Trophoblast cell (in vitro differentiated cells and primary cell): Measurements from ENCODE around the gene KLHDC7B.
"Not testable (repeated sequence)": the region's sequence is repeated elsewhere in the genome, so short reads cannot be mapped to it uniquely, and the experiment has no call there.

Experiments used
- DNase-seq, 2 donors: peaks; one replicate each; pipeline ENCODE4 v3.0.0-alpha.2; 2016
- H2AFZ ChIP-seq: 2 replicates; pipeline ENCODE4 v1.6.1; 2013; ENCODE audit warnings: low read length, moderate library complexity, mild to moderate bottlenecking; ENCODE audit not compliant: insufficient read depth, poor library complexity
- H2AK5ac ChIP-seq: 2 replicates; pipeline ENCODE4 v1.6.1; 2013; ENCODE audit warnings: mild to moderate bottlenecking, low read length
- H2BK120ac ChIP-seq: 2 replicates; pipeline ENCODE4 v1.6.1; 2013; ENCODE audit warnings: low read length, mild to moderate bottlenecking, moderate library complexity; ENCODE audit not compliant: insufficient read depth, poor library complexity
- H2BK12ac ChIP-seq: 2 replicates; pipeline ENCODE4 v1.6.1; 2013; ENCODE audit warnings: mild to moderate bottlenecking, low read length, moderate library complexity
- H2BK5ac ChIP-seq: 2 replicates; pipeline ENCODE4 v1.6.1; 2013; ENCODE audit warnings: low read length, low read depth, moderate library complexity, mild to moderate bottlenecking; ENCODE audit not compliant: poor library complexity
- H3K14ac ChIP-seq: 2 replicates; pipeline ENCODE4 v1.6.1; 2013; ENCODE audit warnings: mild to moderate bottlenecking, low read length
- H3K18ac ChIP-seq: 2 replicates; pipeline ENCODE4 v1.6.1; 2013; ENCODE audit warnings: mild to moderate bottlenecking, low read length
- H3K23ac ChIP-seq: 2 replicates; pipeline ENCODE4 v1.6.1; 2013; ENCODE audit warnings: low read length
- H3K27ac ChIP-seq: 2 replicates; pipeline ENCODE4 v1.5.1; 2013; ENCODE audit warnings: low read depth, mild to moderate bottlenecking, inconsistent platforms, low read length, moderate library complexity
- H3K27me3 ChIP-seq: 2 replicates; pipeline ENCODE4 v1.6.1; 2013; ENCODE audit warnings: inconsistent platforms, mild to moderate bottlenecking, low read length, moderate library complexity; ENCODE audit not compliant: insufficient read depth
- H3K36me3 ChIP-seq, 2 experiments: 1 replicate in 1 of 2; 2 replicates in 1 of 2; pipeline ENCODE4 v1.6.1; 2013; ENCODE audit warnings: low read length in 2 of 2, mild to moderate bottlenecking in 2 of 2, moderate library complexity in 1 of 2; ENCODE audit not compliant: insufficient read depth in 2 of 2, control insufficient read depth in 1 of 2
- H3K4ac ChIP-seq: 2 replicates; pipeline ENCODE4 v1.6.1; 2013; ENCODE audit warnings: low read depth, mild to moderate bottlenecking, low read length, moderate library complexity
- H3K4me1 ChIP-seq, 2 experiments: 1 replicate in 1 of 2; 2 replicates in 1 of 2; pipeline ENCODE4 v1.6.1; 2013; ENCODE audit warnings: low read length in 2 of 2, mild to moderate bottlenecking in 2 of 2, moderate library complexity in 1 of 2; ENCODE audit not compliant: insufficient read depth in 2 of 2, control insufficient read depth in 1 of 2
- H3K4me2 ChIP-seq: 2 replicates; pipeline ENCODE4 v1.6.1; 2013; ENCODE audit warnings: inconsistent platforms, mild to moderate bottlenecking, low read length, moderate library complexity
- H3K4me3 ChIP-seq: 2 replicates; pipeline ENCODE4 v1.5.1; 2013; ENCODE audit warnings: mild to moderate bottlenecking, low read depth, low read length, inconsistent platforms
- H3K79me1 ChIP-seq: one replicate; pipeline ENCODE4 v1.6.1; 2013; ENCODE audit warnings: low read length
- H3K79me2 ChIP-seq: 2 replicates; pipeline ENCODE4 v1.6.1; 2013; ENCODE audit warnings: low read length, mild to moderate bottlenecking; ENCODE audit not compliant: control insufficient read depth, insufficient read depth, poor library complexity
- H3K9ac ChIP-seq: 2 replicates; pipeline ENCODE4 v1.6.1; 2013; ENCODE audit warnings: mild to moderate bottlenecking, low read length
- H3K9me3 ChIP-seq: 2 replicates; pipeline ENCODE4 v1.6.1; 2013; ENCODE audit warnings: low read depth, mild to moderate bottlenecking, control low read depth, inconsistent platforms, low read length; ENCODE audit not compliant: insufficient read depth
- H4K12ac ChIP-seq: 2 replicates; pipeline ENCODE4 v1.6.1; 2013; ENCODE audit warnings: low read depth, mild to moderate bottlenecking, low read length, moderate library complexity
- H4K8ac ChIP-seq: 2 replicates; pipeline ENCODE4 v1.6.1; 2013; ENCODE audit warnings: low read depth, mild to moderate bottlenecking, low read length, moderate library complexity
- H4K91ac ChIP-seq: one replicate; pipeline ENCODE4 v1.6.1; 2013; ENCODE audit warnings: low read depth, mild to moderate bottlenecking, low read length, moderate library complexity
- WGBS: extraction: QIAGEN DNeasy Blood & Tissue Kit; methylation state at CpG from one replicate; pipeline ENCODE4 v1.1.7; 2013; ENCODE audit warnings: missing lambda C conversion rate; ENCODE audit not compliant: insufficient read length, insufficient coverage; ENCODE audit errors: extremely low coverage; 5-methylcytosine and 5-hydroxymethylcytosine counted together

The KLHDC7B gene

GRCh38 chr22:50520184-50520583 lies 25.5 kb upstream of the KLHDC7B start:
- not testable (repeated sequence) for H2BK5ac ChIP-seq
- peaks cover 19 to 23% of the 10 kb centered on the region in 2 experiments for H3K4me1 ChIP-seq
- no CpG with 5 or more reads among the region's 8 CpGs for WGBS

DNA sequence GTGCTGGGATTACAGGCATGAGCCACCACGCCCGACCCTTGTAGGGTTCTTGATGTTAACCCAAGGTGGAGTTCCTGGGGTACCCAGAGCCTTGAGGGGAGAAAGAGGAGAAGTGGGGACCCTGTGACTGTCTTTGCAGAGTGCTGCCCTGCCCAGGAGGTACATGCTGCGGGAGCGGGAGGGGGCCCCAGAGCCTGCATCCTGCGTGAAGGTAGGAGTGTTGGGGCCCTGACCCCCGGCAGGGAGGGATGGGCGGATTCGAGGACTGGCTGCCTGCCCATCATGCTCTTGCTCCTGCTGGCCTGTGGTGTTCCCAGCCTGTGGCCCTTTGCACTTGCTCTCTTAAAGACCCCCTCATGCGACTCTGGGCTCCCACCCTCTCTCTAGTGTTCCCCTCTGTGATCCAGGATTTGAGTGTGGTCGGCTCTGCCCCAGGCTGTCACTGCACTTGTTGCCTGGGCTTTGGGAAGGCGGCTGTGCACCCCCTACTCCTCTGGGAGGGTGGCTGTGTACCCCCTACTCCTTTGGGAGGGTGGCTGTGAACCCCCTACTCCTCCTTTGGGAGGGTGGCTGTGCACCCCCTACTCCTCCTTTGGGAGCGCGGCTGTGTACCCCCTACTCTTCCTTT lies 24.8 kb upstream of the KLHDC7B start:
- no peak overlapping the region for H4K8ac ChIP-seq
- no peak overlapping the region for H3K23ac ChIP-seq
- H3K4me1 ChIP-seq: peaks cover 19% of the 10 kb centered on the region in 2 experiments
- no peak overlapping the region for H3K4ac ChIP-seq
- H3K27ac ChIP-seq: no peak overlapping the region
- H2AK5ac ChIP-seq: no peak overlapping the region
- no CpG with 5 or more reads among the region's 13 CpGs for whole genome bisulfite sequencing
- peaks cover 10% of the 10 kb centered on the region for H3K79me2 ChIP-seq
- H3K4me2 ChIP-seq: no peak overlapping the region
- no peak overlapping the region for H4K12ac ChIP-seq
- no peaks in the 10 kb centered on the region for H3K27me3 ChIP-seq
- no peak overlapping the region for H3K9ac ChIP-seq
- no peaks in the 10 kb centered on the region for H3K9me3 ChIP-seq
- H2AFZ ChIP-seq: no peak overlapping the region
- no peak overlapping the region for H3K18ac ChIP-seq
- no peak overlapping the region for H3K14ac ChIP-seq
- no peak overlapping the region for H2BK5ac ChIP-seq
- H2BK120ac ChIP-seq: no peak overlapping the region
- no peak for DNase-seq
- peaks cover 10% of the 10 kb centered on the region for H3K79me1 ChIP-seq
- no peak overlapping the region for H4K91ac ChIP-seq
- H3K4me3 ChIP-seq: no peak overlapping the region
- peaks cover 69 to 73% of the 10 kb centered on the region in 2 experiments for H3K36me3 ChIP-seq
- no peak overlapping the region for H2BK12ac ChIP-seq

More at GRCh38 chr22:50520184-50520583, 25.5 kb upstream of the KLHDC7B start:
- H3K79me1 ChIP-seq, H4K8ac ChIP-seq, H3K14ac ChIP-seq, H3K27ac ChIP-seq, H3K79me2 ChIP-seq, H4K12ac ChIP-seq, H3K18ac ChIP-seq, H3K4me2 ChIP-seq, H3K23ac ChIP-seq, H3K4ac ChIP-seq, H4K91ac ChIP-seq, H3K4me3 ChIP-seq, H2BK120ac ChIP-seq, H3K27me3 ChIP-seq, DNase-seq, H3K9me3 ChIP-seq, H2AFZ ChIP-seq, H2AK5ac ChIP-seq, H2BK12ac ChIP-seq, H3K9ac ChIP-seq: not testable (repeated sequence)
- peaks cover 69 to 74% of the 10 kb centered on the region in 2 experiments for H3K36me3 ChIP-seq

DNA sequence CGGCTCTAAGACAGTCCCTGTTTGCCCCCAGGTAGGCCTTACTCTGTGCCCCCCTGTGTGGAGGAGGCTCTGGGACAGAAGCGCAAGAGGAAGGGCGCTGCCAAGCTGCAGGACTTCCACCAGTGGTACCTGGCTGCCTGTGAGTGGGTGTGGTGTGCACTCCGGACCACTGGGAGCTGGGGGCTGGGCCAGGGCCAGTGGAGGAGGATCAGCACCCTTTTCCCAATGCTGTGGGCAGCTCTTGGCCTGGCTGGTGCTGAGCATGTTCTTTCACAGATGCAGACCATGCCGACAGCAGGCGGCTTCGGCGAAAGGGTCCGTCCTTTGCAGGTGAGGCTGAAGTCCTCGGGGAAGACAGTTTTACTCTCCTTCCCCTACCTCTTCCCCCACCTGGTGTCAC lies 24.0 kb upstream of the KLHDC7B start:
- DNase-seq: no peak
- H3K4me2 ChIP-seq: no peak overlapping the region
- peaks cover 18% of the 10 kb centered on the region for H3K79me1 ChIP-seq
- H4K91ac ChIP-seq: no peak overlapping the region
- H4K8ac ChIP-seq: no peak overlapping the region
- peaks cover 15 to 17% of the 10 kb centered on the region in 2 experiments for H3K4me1 ChIP-seq
- H3K4ac ChIP-seq: no peak overlapping the region
- no peak overlapping the region for H4K12ac ChIP-seq
- no peak overlapping the region for H3K9ac ChIP-seq
- no peak overlapping the region for H3K27ac ChIP-seq
- no peak overlapping the region for H2BK120ac ChIP-seq
- H3K27me3 ChIP-seq: no peaks in the 10 kb centered on the region
- H3K4me3 ChIP-seq: no peak overlapping the region
- H3K23ac ChIP-seq: no peak overlapping the region
- H3K9me3 ChIP-seq: no peaks in the 10 kb centered on the region
- H3K36me3 ChIP-seq: peaks cover 64 to 68% of the 10 kb centered on the region in 2 experiments
- H3K18ac ChIP-seq: no peak overlapping the region
- no CpG with 5 or more reads among the region's 10 CpGs for WGBS
- H3K14ac ChIP-seq: no peak overlapping the region
- peaks cover 16% of the 10 kb centered on the region for H3K79me2 ChIP-seq
- no peak overlapping the region for H2AFZ ChIP-seq
- no peak overlapping the region for H2AK5ac ChIP-seq
- H2BK12ac ChIP-seq: no peak overlapping the region
- H2BK5ac ChIP-seq: no peak overlapping the region

DNA sequence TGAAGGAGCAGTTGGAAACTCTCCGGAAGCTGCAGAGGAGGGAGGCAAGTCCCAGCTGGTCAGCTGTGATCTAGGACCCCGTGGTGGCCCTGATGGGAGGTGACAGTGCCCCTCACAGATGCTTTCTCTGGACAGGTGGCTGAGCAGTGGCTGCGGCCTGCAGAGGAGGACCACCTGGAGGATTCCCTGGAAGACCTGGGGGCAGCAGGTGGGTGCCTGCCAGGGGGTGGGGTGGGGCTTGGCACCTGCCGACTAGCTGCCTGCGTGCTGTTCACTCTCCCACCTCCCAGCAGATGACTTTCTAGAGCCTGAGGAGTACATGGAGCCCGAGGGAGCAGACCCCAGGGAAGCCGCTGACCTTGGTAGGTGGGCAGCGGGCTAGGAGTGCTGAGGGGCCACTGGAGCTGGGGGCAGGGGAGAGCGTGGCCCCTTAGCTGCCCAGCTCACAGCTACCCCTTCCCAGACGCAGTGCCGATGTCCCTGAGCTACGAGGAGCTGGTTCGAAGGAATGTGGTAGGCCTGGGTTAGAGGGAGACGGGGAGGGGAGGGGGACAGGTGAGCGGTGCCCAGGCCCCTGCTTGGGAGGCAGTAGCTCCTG lies 23.4 kb upstream of the KLHDC7B start:
- no peak overlapping the region for H3K4me3 ChIP-seq
- peaks cover 58 to 62% of the 10 kb centered on the region in 2 experiments for H3K36me3 ChIP-seq
- no peak overlapping the region for H3K4me2 ChIP-seq
- no peak overlapping the region for H4K12ac ChIP-seq
- no peak overlapping the region for H3K27ac ChIP-seq
- no peak overlapping the region for H2AFZ ChIP-seq
- no peak overlapping the region for H3K14ac ChIP-seq
- no peak overlapping the region for H2BK5ac ChIP-seq
- H2BK12ac ChIP-seq: no peak overlapping the region
- H3K4me1 ChIP-seq: peaks cover 19 to 23% of the 10 kb centered on the region in 2 experiments
- no peak overlapping the region for H4K91ac ChIP-seq
- H3K27me3 ChIP-seq: no peaks in the 10 kb centered on the region
- H2AK5ac ChIP-seq: no peak overlapping the region
- peaks cover 18% of the 10 kb centered on the region for H3K79me1 ChIP-seq
- peaks cover 16% of the 10 kb centered on the region for H3K79me2 ChIP-seq
- H4K8ac ChIP-seq: no peak overlapping the region
- H3K9ac ChIP-seq: no peak overlapping the region
- H3K23ac ChIP-seq: no peak overlapping the region
- no peak overlapping the region for H3K4ac ChIP-seq
- no peaks in the 10 kb centered on the region for H3K9me3 ChIP-seq
- H3K18ac ChIP-seq: no peak overlapping the region
- DNase-seq: no peak
- WGBS: no CpG with 5 or more reads among the region's 15 CpGs
- H2BK120ac ChIP-seq: no peak overlapping the region
